GM12875 (cell line): ENCODE measurements around the gene CORO2B.

Source experiments
- H3K4me3 ChIP-seq: one replicate; pipeline ENCODE4 v1.5.1; 2011; ENCODE audit warnings: low read depth, low read length, control low read depth
- TF ChIP-seq, protein P1 (sequence below): IDR thresholded peaks from 2 replicates; pipeline ENCODE4 v1.5.1; 2011; ENCODE audit warnings: low read depth, mild to moderate bottlenecking, control low read depth, inconsistent platforms, low read length, moderate library complexity, borderline replicate concordance; ENCODE audit not compliant: insufficient read depth

Gene CORO2B

DNA sequence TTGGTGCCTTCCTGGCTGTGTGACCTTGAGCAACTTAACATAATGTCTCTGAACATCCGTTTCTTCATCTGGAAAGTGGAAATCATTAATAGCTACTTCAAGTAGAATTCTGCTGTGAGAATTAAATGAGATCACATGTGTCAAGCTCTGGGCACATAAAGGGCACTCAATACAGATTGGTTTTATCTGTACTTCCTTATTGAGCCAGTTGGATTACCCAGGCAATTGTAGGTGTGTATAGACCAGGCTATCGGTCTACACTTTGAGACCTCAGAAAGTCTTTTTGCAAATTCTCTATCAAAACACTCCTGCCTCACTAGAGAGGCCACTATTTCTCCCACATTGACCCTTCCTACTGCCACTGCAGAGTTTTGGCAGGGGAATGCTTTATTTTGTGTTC, 194.2 kb downstream of the CORO2B start:
- TF ChIP-seq, protein P1, sequence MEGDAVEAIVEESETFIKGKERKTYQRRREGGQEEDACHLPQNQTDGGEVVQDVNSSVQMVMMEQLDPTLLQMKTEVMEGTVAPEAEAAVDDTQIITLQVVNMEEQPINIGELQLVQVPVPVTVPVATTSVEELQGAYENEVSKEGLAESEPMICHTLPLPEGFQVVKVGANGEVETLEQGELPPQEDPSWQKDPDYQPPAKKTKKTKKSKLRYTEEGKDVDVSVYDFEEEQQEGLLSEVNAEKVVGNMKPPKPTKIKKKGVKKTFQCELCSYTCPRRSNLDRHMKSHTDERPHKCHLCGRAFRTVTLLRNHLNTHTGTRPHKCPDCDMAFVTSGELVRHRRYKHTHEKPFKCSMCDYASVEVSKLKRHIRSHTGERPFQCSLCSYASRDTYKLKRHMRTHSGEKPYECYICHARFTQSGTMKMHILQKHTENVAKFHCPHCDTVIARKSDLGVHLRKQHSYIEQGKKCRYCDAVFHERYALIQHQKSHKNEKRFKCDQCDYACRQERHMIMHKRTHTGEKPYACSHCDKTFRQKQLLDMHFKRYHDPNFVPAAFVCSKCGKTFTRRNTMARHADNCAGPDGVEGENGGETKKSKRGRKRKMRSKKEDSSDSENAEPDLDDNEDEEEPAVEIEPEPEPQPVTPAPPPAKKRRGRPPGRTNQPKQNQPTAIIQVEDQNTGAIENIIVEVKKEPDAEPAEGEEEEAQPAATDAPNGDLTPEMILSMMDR: no peak

GRCh38 chr15:68774120-68774519, 195.3 kb downstream of the CORO2B start:
- TF ChIP-seq, protein P1: no peak
- no peak overlapping the region for H3K4me3 ChIP-seq

More for the DNA sequence above, 194.2 kb downstream of the CORO2B start:
- no peak overlapping the region for H3K4me3 ChIP-seq

GRCh38 chr15:68774521-68775235, 195.9 kb downstream of the CORO2B start:
- H3K4me3 ChIP-seq: no peak overlapping the region
- TF ChIP-seq, protein P1: no peak

GRCh38 chr15:68775236-68775577, 196.4 kb downstream of the CORO2B start:
- H3K4me3 ChIP-seq: no peak overlapping the region
- TF ChIP-seq, protein P1: no peak

- TF ChIP-seq, protein P1: no peak
- no peak overlapping the region for H3K4me3 ChIP-seq
Observed at GRCh38 chr15:68775671-68776476, 197.1 kb downstream of the CORO2B start.

DNA sequence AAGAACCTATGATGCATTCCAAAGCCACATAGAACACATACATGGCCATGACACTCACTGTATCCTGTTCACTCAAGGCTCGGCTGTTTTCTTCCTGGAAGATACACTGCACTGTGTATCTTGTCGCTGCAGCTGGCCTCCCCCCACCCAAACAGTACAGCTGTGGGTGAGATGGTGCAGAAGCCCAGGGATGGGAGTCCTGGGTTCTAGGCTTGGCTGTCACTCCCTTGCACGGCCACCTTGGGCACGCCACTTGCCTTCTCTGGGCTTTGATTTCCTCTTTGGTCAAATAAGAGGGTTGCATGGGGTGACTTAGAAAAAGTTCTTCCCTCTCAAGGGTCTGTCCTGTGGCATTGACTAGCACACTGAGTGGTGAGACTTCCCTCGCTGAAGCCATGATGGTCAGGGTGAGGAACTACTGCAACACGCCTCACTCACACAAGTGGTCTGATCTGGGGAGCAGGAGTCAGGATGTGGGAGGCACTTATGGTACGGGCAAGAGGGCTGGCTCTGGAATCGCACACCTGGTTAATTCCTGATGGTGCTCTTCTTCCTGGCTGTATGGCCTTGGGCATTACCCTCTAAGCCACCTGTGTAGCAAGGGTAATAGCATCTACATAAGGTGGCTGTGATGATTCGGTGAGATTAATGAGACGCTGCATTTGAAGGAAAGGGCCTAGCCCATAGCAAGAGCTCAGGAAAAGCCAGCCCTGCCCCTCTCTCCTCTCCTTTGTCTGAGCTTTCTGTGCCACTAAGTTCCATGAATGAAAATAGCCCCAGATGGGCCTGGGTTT, 197.9 kb downstream of the CORO2B start:
- H3K4me3 ChIP-seq: no peak overlapping the region
- TF ChIP-seq, protein P1: no peak
